H1 (cell line): ENCODE measurements around the gene CHST11. TPM values are rescaled to one million over a fixed set of nuclear protein-coding genes. Genes with fewer than 3 reads are reported as not detected.
A peak's percentile ranks its signal among the peaks of the same experiment; 100 is the strongest.

ENCODE experiments used
- CTCF ChIA-PET: fragments of 300-600 bp; sonication (Branson Sonifier 250); formaldehyde crosslinking; loops from one replicate; lab custom pipeline; 2021; ENCODE audit not compliant: partially characterized antibody; lab: Charles Lee
- POLR2A ChIA-PET: fragments of 300-600 bp; sonication (Branson Sonifier 250); formaldehyde crosslinking; loops from one replicate; lab custom pipeline; 2021; ENCODE audit warnings: inconsistent platforms; ENCODE audit not compliant: partially characterized antibody; lab: Charles Lee
- DNase-seq, 2 experiments: peaks; one replicate each; pipeline versions ENCODE4 v3.0.0 to v3.0.0-alpha.2; 2010 to 2022; ENCODE audit warnings: low spot score in 2 of 2, low read depth in 1 of 2, mixed read lengths in 1 of 2
- FAIRE-seq: peaks from 2 replicates; lab custom pipeline; 2011; peaks lifted over from hg19 to GRCh38; lab: Jason Lieb, UNC
- H2AFZ ChIP-seq: 2 replicates; pipeline ENCODE4 v1.8.1; 2012; ENCODE audit warnings: low read length, inconsistent platforms
- H2AK5ac ChIP-seq: 2 replicates; pipeline ENCODE4 v1.6.1; 2013; ENCODE audit warnings: low read depth, low read length
- H2BK120ac ChIP-seq: replicated peaks from 2 replicates; pipeline ENCODE3; 2013; ENCODE audit warnings: low read depth, low read length, inconsistent platforms
- H2BK12ac ChIP-seq: 2 replicates; pipeline ENCODE4 v1.6.1; 2013; ENCODE audit warnings: low read depth, low read length
- H2BK15ac ChIP-seq: 2 replicates; pipeline ENCODE4 v1.6.1; 2013; ENCODE audit warnings: low read length
- H2BK20ac ChIP-seq: 2 replicates; pipeline ENCODE4 v1.6.1; 2013; ENCODE audit warnings: low read length
- H2BK5ac ChIP-seq: 2 replicates; pipeline ENCODE4 v1.6.1; 2013; ENCODE audit warnings: low read depth, low read length
- H3K14ac ChIP-seq: 2 replicates; pipeline ENCODE4 v1.6.1; 2013; ENCODE audit warnings: inconsistent platforms; ENCODE audit not compliant: insufficient read length
- H3K18ac ChIP-seq: 2 replicates; pipeline ENCODE4 v1.6.1; 2013; ENCODE audit warnings: low read length; ENCODE audit errors: extremely low read depth
- H3K23ac ChIP-seq: 2 replicates; pipeline ENCODE4 v1.6.1; 2013; ENCODE audit warnings: inconsistent platforms; ENCODE audit not compliant: insufficient read length
- H3K23me2 ChIP-seq: 2 replicates; pipeline ENCODE4 v1.6.1; 2013; ENCODE audit warnings: low read depth, low read length
- H3K27ac ChIP-seq: 2 replicates; pipeline ENCODE4 v1.6.1; 2011; ENCODE audit warnings: low read depth, low read length, inconsistent platforms
- H3K27me3 ChIP-seq, 4 experiments: replicated peaks in 1 of 4; 1 replicate in 1 of 4; 2 replicates in 3 of 4; pipeline versions ENCODE4 v1.6.1 to v1.8.1; 2011 to 2013; ENCODE audit warnings: low read length in 3 of 4, mild to moderate bottlenecking in 3 of 4, inconsistent platforms in 2 of 4, mixed read lengths in 2 of 4, moderate library complexity in 1 of 4; ENCODE audit not compliant: control insufficient read depth in 3 of 4, insufficient read depth in 3 of 4; ENCODE audit errors: extremely low read depth in 1 of 4
- H3K36me3 ChIP-seq, 4 experiments: 2 replicates each; pipeline versions ENCODE4 v1.6.1 to v1.8.1; 2011 to 2013; ENCODE audit warnings: mild to moderate bottlenecking in 4 of 4, low read length in 3 of 4, moderate library complexity in 2 of 4, control low read depth in 1 of 4, inconsistent platforms in 1 of 4; ENCODE audit not compliant: insufficient read depth in 4 of 4, control insufficient read depth in 2 of 4
- H3K4ac ChIP-seq: replicated peaks from 2 replicates; pipeline ENCODE3; 2013; ENCODE audit warnings: low read length, low read depth, mixed read lengths, inconsistent platforms; ENCODE audit not compliant: insufficient read length
- H3K4me1 ChIP-seq, 4 experiments: replicated peaks in 1 of 4; 1 replicate in 1 of 4; 2 replicates in 3 of 4; pipeline versions ENCODE4 v1.6.1 to v1.8.1; 2011 to 2013; ENCODE audit warnings: low read length in 3 of 4, inconsistent platforms in 2 of 4, mixed read lengths in 1 of 4; ENCODE audit not compliant: insufficient read depth in 4 of 4, control insufficient read depth in 3 of 4
- H3K4me2 ChIP-seq, 2 experiments: 2 replicates each; pipeline versions ENCODE4 v1.6.1 to v1.8.1; 2011 to 2013; ENCODE audit warnings: low read depth in 2 of 2, low read length in 2 of 2, control low read depth in 1 of 2, inconsistent platforms in 1 of 2, mild to moderate bottlenecking in 1 of 2; ENCODE audit not compliant: insufficient read depth in 1 of 2
- H3K4me3 ChIP-seq, 4 experiments: fragments of 200-600, 300-600 bp in 1 of 4; sonication (generic), shearing (Covaris generic), sonication (Bioruptor Twin) in 1 of 4; 2 replicates each; pipeline versions ENCODE4 v1.5.1 to v1.8.1; 2011 to 2016; ENCODE audit warnings: low read length in 4 of 4, low read depth in 3 of 4, control low read depth in 2 of 4, inconsistent platforms in 2 of 4, mild to moderate bottlenecking in 2 of 4, mixed read lengths in 1 of 4, moderate library complexity in 1 of 4; ENCODE audit not compliant: insufficient read depth in 2 of 4; ENCODE audit errors: extremely low read depth in 1 of 4
- H3K56ac ChIP-seq: replicated peaks from 2 replicates; pipeline ENCODE3; 2013; ENCODE audit warnings: low read depth, mild to moderate bottlenecking, mixed read lengths, low read length, inconsistent platforms; ENCODE audit not compliant: insufficient read length
- H3K79me1 ChIP-seq: 2 replicates; pipeline ENCODE4 v1.6.1; 2013; ENCODE audit warnings: low read depth, low read length, control low read depth
- H3K79me2 ChIP-seq, 2 experiments: 2 replicates each; pipeline versions ENCODE4 v1.6.1 to v1.8.1; 2012 to 2013; ENCODE audit warnings: low read length in 2 of 2, mild to moderate bottlenecking in 2 of 2, inconsistent platforms in 1 of 2; ENCODE audit not compliant: insufficient read depth in 2 of 2, control insufficient read depth in 1 of 2
- H3K9ac ChIP-seq, 4 experiments: replicated peaks in 1 of 4; 1 replicate in 1 of 4; 2 replicates in 3 of 4; pipeline versions ENCODE4 v1.6.1 to v1.8.1; 2011 to 2013; ENCODE audit warnings: low read depth in 3 of 4, low read length in 3 of 4, control low read depth in 2 of 4, mild to moderate bottlenecking in 2 of 4, moderate library complexity in 2 of 4, inconsistent platforms in 1 of 4; ENCODE audit errors: extremely low read depth in 1 of 4
- H3K9me3 ChIP-seq, 2 experiments: 2 replicates each; pipeline versions ENCODE4 v1.6.1 to v1.8.1; 2012 to 2013; ENCODE audit warnings: mild to moderate bottlenecking in 2 of 2, moderate library complexity in 2 of 2, control low read depth in 1 of 2, inconsistent platforms in 1 of 2, low read depth in 1 of 2, low read length in 1 of 2, mixed read lengths in 1 of 2; ENCODE audit not compliant: insufficient read depth in 2 of 2
- H4K20me1 ChIP-seq, 2 experiments: replicated peaks in 1 of 2; 2 replicates each; pipeline versions ENCODE3 to v1.8.1; 2011 to 2013; ENCODE audit warnings: inconsistent platforms in 2 of 2, low read length in 2 of 2, mild to moderate bottlenecking in 1 of 2; ENCODE audit not compliant: insufficient read depth in 2 of 2, control insufficient read depth in 1 of 2
- H4K5ac ChIP-seq: 2 replicates; pipeline ENCODE4 v1.6.1; 2013; ENCODE audit warnings: low read length, low read depth, mixed read lengths, inconsistent platforms; ENCODE audit not compliant: insufficient read length
- H4K8ac ChIP-seq: 2 replicates; pipeline ENCODE4 v1.8.0; 2013; ENCODE audit warnings: mild to moderate bottlenecking, moderate library complexity, low read length, inconsistent platforms; ENCODE audit not compliant: insufficient read depth; ENCODE audit errors: extremely low read depth
- H4K91ac ChIP-seq: replicated peaks from 2 replicates; pipeline ENCODE3; 2013; ENCODE audit warnings: low read length, mixed read lengths, inconsistent platforms; ENCODE audit not compliant: insufficient read length
- CBX8 ChIP-seq: fragments of 300-800, 300-1000 bp; sonication (generic); IDR thresholded peaks from 2 replicates; pipeline ENCODE4 v1.7.1; 2016; ENCODE audit warnings: low read depth, low read length, borderline replicate concordance
- CHD1 ChIP-seq: IDR thresholded peaks from 2 replicates; pipeline ENCODE4 v1.6.1; 2012; ENCODE audit warnings: low read depth, low read length, improper control_type of control experiment
- CTBP2 ChIP-seq: IDR thresholded peaks from 2 replicates; pipeline ENCODE4 v1.7.0; 2011; ENCODE audit warnings: borderline replicate concordance, mild to moderate bottlenecking, moderate library complexity, mixed read lengths, low read length; ENCODE audit not compliant: insufficient read depth, insufficient read length
- EZH2 ChIP-seq: fragments of 200-600 bp; sonication (generic); IDR thresholded peaks from 2 replicates; pipeline ENCODE4 v1.7.1; 2012; ENCODE audit warnings: low read depth, mild to moderate bottlenecking, moderate library complexity, low read length, inconsistent platforms; ENCODE audit not compliant: severe bottlenecking
- HDAC6 ChIP-seq: IDR thresholded peaks from one replicate; pipeline ENCODE4 v1.7.1; 2012; ENCODE audit warnings: low read depth, mild to moderate bottlenecking, inconsistent platforms, low read length, moderate library complexity
- KDM1A ChIP-seq: fragments of 200-600, 300-600 bp; sonication (generic); IDR thresholded peaks from 2 replicates; pipeline ENCODE4 v1.7.1; 2016; ENCODE audit warnings: mild to moderate bottlenecking, low read length, borderline replicate concordance
- SUZ12 ChIP-seq: fragments of 200-600 bp; sonication (generic); IDR thresholded peaks from 2 replicates; pipeline ENCODE4 v1.6.1; 2012; ENCODE audit warnings: mild to moderate bottlenecking, inconsistent platforms, low read length, moderate library complexity, mixed read lengths
- WGBS, 2 experiments: shearing (Covaris generic) in 1 of 2; methylation state at CpG; one replicate each; pipeline versions ENCODE4 v1.1.6 to v1.1.7; 2013 to 2015; ENCODE audit warnings: low lambda C conversion rate in 2 of 2, mixed read lengths in 2 of 2, inconsistent platforms in 1 of 2, low coverage in 1 of 2, missing lambda C conversion rate in 1 of 2; ENCODE audit not compliant: insufficient replicate concordance in 2 of 2, insufficient coverage in 1 of 2, insufficient read length in 1 of 2; ENCODE audit errors: extremely low coverage in 1 of 2, missing lambda C conversion rate in 1 of 2; 5-methylcytosine and 5-hydroxymethylcytosine counted together
- polyA plus RNA-seq, 7 experiments: library from polyadenylated mRNA; depleted of rRNA in 3 of 7; stranded (reverse) in 5 of 7; unstranded in 2 of 7; fragments of >200 nt in 5 of 7; fragments of 200-250 nt in 2 of 7; gene quantifications; 1 replicate in 5 of 7; 2 replicates in 1 of 7; 4 replicates in 1 of 7; pipeline versions ENCODE4 v1.2.1 to v1.2.3, GENCODE V29; 2011 to 2013; ENCODE audit warnings: missing spikeins in 2 of 7, mixed read lengths in 2 of 7
- total RNA-seq: library from RNA; stranded (reverse); fragmentation: NEBNext Ultra II Directional; extraction: Animal tissue kit (Norgen Biotek cat#: 25700); gene quantifications from 2 replicates; pipeline ENCODE4 v1.2.1, GENCODE V29; 2021

Gene CHST11
- total and polyA plus RNA-seq, 2 of the 8 experiments (the other 6 are each of a cell fraction or from before 2014, with no cell fraction given) = 14.4 to 20.8 TPM

DNA sequence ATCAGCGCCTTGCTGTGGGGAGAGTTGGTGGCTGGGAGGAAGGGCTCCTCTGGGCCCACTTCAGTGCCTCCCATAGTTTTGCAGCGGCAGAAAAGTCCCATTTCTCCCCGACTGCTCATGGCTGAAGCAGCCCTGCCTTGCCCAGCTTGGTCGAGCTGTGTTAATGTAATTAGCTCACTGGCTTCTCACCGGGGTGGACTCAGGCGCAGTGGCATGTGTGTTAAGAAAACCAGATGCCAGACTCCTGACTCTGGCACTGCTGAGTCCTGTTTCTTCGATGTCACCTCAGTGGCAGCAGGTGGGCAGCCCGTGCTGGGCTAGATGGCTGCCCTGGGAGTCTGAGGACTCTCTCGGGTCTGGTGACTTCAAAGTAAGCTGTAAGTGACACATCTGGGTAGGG, 47.4 kb downstream of the CHST11 start:
- no peak for TF ChIP-seq CTBP2
- no peak for TF ChIP-seq HDAC6
- no peak for TF ChIP-seq KDM1A
- no peak for TF ChIP-seq EZH2
- no peak for TF ChIP-seq CBX8
- no peak for TF ChIP-seq SUZ12
- TF ChIP-seq CHD1 = no peak
- no peak overlapping the region for H3K56ac ChIP-seq
- no peak overlapping the region for H2BK15ac ChIP-seq
- WGBS, 2 experiments = 79% methylated on average over 9 of the region's 9 CpGs; no CpG with 5 or more reads in 1 of the 2 experiments
- no peak overlapping the region for H2BK20ac ChIP-seq
- H3K4me1 ChIP-seq = peaks cover 9 to 23% (median 15%) of the 10 kb centered on the region in 4 experiments; a peak in 6 of 7 replicates
- H3K4me2 ChIP-seq = no peak overlapping the region
- H3K27ac ChIP-seq = no peak overlapping the region
- POLR2A ChIA-PET = no interaction called here
- H3K4me3 ChIP-seq = no peak overlapping the region
- H2BK12ac ChIP-seq = no peak overlapping the region
- no peak overlapping the region for H3K23ac ChIP-seq
- H4K20me1 ChIP-seq = peaks cover 1 to 9% of the 10 kb centered on the region in 2 experiments
- H3K4ac ChIP-seq = no peak overlapping the region
- no peaks in the 10 kb centered on the region for H3K79me2 ChIP-seq
- no peaks in the 10 kb centered on the region for H3K27me3 ChIP-seq
- H3K36me3 ChIP-seq = no peaks in the 10 kb centered on the region
- H3K23me2 ChIP-seq = peaks cover 3% of the 10 kb centered on the region; the same call in 1 of the 2 replicates
- CTCF ChIA-PET = interaction anchor here (1.0 to 2.1 kb wide), 4 partner anchors 12 to 150 kb away, joined by 3 to 8 read pairs (median 3); no protein-coding TSS in a partner anchor
- H3K9me3 ChIP-seq = no peaks in the 10 kb centered on the region
- no peak overlapping the region for H4K91ac ChIP-seq
- H3K79me1 ChIP-seq = 0 out of 2 replicates have a peak, but pooled peaks cover 2% of the 10 kb centered on the region
- H3K14ac ChIP-seq = no peak overlapping the region
- 0 out of 2 replicates have a peak overlapping the region, but pooled peaks have one; percentile 16 for H2AK5ac ChIP-seq
- H2BK120ac ChIP-seq = no peak overlapping the region
- FAIRE-seq (no peak), DNase-seq (no peak)
- no peak overlapping the region for H3K18ac ChIP-seq
- no peak overlapping the region for H4K8ac ChIP-seq
- no peak overlapping the region for H3K9ac ChIP-seq
- no peak overlapping the region for H2BK5ac ChIP-seq
- H2AFZ ChIP-seq = no peak overlapping the region
- H4K5ac ChIP-seq = no peak overlapping the region
